B cell (primary cell): ENCODE data around the gene ATP6V1F. TPM values are rescaled to one million over a fixed set of nuclear protein-coding genes. Genes with fewer than 3 reads are reported as not detected.
A peak's percentile ranks its signal among the peaks of the same experiment; 100 is the strongest.

ENCODE experiments used
- ATAC-seq: fragments of 200-7000 bp; cut with Tn5 transposase; one replicate; pipeline ENCODE4 v1.10.0; 2021; ENCODE audit warnings: low read depth, mild to moderate bottlenecking, moderate number of reproducible peaks, moderate library complexity
- CTCF ChIA-PET: fragments of 350-600 bp; sonication (Branson Sonifier 250); formaldehyde crosslinking; loops from one replicate; lab custom pipeline; 2021; ENCODE audit warnings: antibody characterized with exemption, inconsistent platforms; lab: Charles Lee
- POLR2A ChIA-PET: fragments of 350-600 bp; sonication (Branson Sonifier 250); formaldehyde crosslinking; loops from one replicate; lab custom pipeline; 2021; ENCODE audit warnings: antibody characterized with exemption; lab: Charles Lee
- DNase-seq: peaks from one replicate; pipeline ENCODE4 v3.0.0; 2013
- H2AFZ ChIP-seq: 2 replicates; pipeline ENCODE4 v1.6.1; 2012; ENCODE audit warnings: mild to moderate bottlenecking, low read depth, low read length; ENCODE audit not compliant: insufficient read depth, poor library complexity, severe bottlenecking
- H3K27ac ChIP-seq, 2 donors: 1 replicate in 1 of 2; 2 replicates in 1 of 2; pipeline ENCODE4 v1.5.1; 2012 to 2013; ENCODE audit warnings: low read length in 2 of 2, mild to moderate bottlenecking in 2 of 2, moderate library complexity in 1 of 2
- H3K27me3 ChIP-seq, 4 experiments: fragments of 200-600 bp in 1 of 4; sonication (generic) in 1 of 4; replicated peaks in 1 of 4; 1 replicate in 2 of 4; 2 replicates in 2 of 4; pipeline versions ENCODE4 v1.6.1 to v1.7.0; 2013 to 2016; ENCODE audit warnings: low read length in 3 of 4, mild to moderate bottlenecking in 2 of 4, mixed read lengths in 1 of 4, moderate library complexity in 1 of 4; ENCODE audit not compliant: insufficient read depth in 4 of 4, control insufficient read depth in 3 of 4; ENCODE audit errors: control extremely low read depth in 1 of 4
- H3K36me3 ChIP-seq, 2 experiments: replicated peaks in 1 of 2; 1 replicate in 1 of 2; 2 replicates in 1 of 2; pipeline versions ENCODE4 v1.6.1 to v1.7.1; 2013; ENCODE audit warnings: low read length in 1 of 2; ENCODE audit not compliant: insufficient read depth in 2 of 2, control insufficient read depth in 1 of 2; ENCODE audit errors: control extremely low read depth in 1 of 2, extremely low read depth in 1 of 2
- H3K4me1 ChIP-seq, 2 donors: fragments of 200-600 bp in 1 of 2; sonication (generic) in 1 of 2; 1 replicate in 1 of 2; 2 replicates in 1 of 2; pipeline versions ENCODE4 v1.5.1 to v1.6.1; 2013 to 2017; ENCODE audit warnings: low read length in 2 of 2; ENCODE audit not compliant: control insufficient read depth in 2 of 2, insufficient read depth in 2 of 2
- H3K4me2 ChIP-seq: replicated peaks from 2 replicates; pipeline ENCODE3; 2012; ENCODE audit warnings: mild to moderate bottlenecking, low read depth, low read length; ENCODE audit not compliant: poor library complexity, severe bottlenecking
- H3K4me3 ChIP-seq, 5 experiments: fragments of 200-600 bp in 1 of 5; sonication (generic) in 1 of 5; 1 replicate in 3 of 5; 2 replicates in 2 of 5; pipeline versions ENCODE4 v1.5.1 to v1.7.0; 2011 to 2016; ENCODE audit warnings: low read length in 4 of 5, mild to moderate bottlenecking in 4 of 5, low read depth in 2 of 5, control low read depth in 1 of 5, moderate library complexity in 1 of 5; ENCODE audit not compliant: insufficient read depth in 1 of 5; ENCODE audit errors: control extremely low read depth in 1 of 5, extremely low read depth in 1 of 5
- H3K79me2 ChIP-seq: fragments of 200-600 bp; sonication (generic); one replicate; pipeline ENCODE4 v1.6.0; 2016; ENCODE audit warnings: low read length; ENCODE audit not compliant: control insufficient read depth, insufficient read depth
- H3K9ac ChIP-seq: fragments of 200-600 bp; sonication (generic); 2 replicates; pipeline ENCODE4 v1.6.1; 2017; ENCODE audit warnings: mild to moderate bottlenecking, low read length, moderate library complexity
- H3K9me3 ChIP-seq, 3 donors: one replicate each; pipeline versions ENCODE4 v1.6.1 to v1.7.1; 2013; ENCODE audit warnings: low read length in 2 of 3; ENCODE audit not compliant: control insufficient read depth in 2 of 3, insufficient read depth in 1 of 3; ENCODE audit errors: control extremely low read depth in 1 of 3
- H4K20me1 ChIP-seq: 2 replicates; pipeline ENCODE4 v1.6.0; 2012; ENCODE audit warnings: mild to moderate bottlenecking, low read length; ENCODE audit not compliant: insufficient read depth, control insufficient read depth, poor library complexity, severe bottlenecking
- H3K27ac Mint-ChIP-seq: one replicate; pipeline ENCODE4 v1.8.0; 2021; ENCODE audit warnings: mixed read lengths
- H3K27me3 Mint-ChIP-seq: one replicate; pipeline ENCODE4 v1.8.0; 2021; ENCODE audit warnings: mixed read lengths
- H3K4me1 Mint-ChIP-seq: one replicate; pipeline ENCODE4 v1.8.0; 2021; ENCODE audit warnings: mixed read lengths
- H3K4me3 Mint-ChIP-seq: one replicate; pipeline ENCODE4 v1.8.0; 2021; ENCODE audit warnings: mixed read lengths
- H3K9me3 Mint-ChIP-seq: one replicate; pipeline ENCODE4 v1.8.0; 2022; ENCODE audit warnings: mixed read lengths; ENCODE audit not compliant: insufficient read depth
- CTCF ChIP-seq: fragments of 200-600 bp; IDR thresholded peaks from one replicate; pipeline ENCODE4 v1.8.0; 2022; ENCODE audit warnings: antibody characterized with exemption, mild to moderate bottlenecking
- EZH2 ChIP-seq: IDR thresholded peaks from 2 replicates; pipeline ENCODE4 v1.6.1; 2012; ENCODE audit warnings: borderline replicate concordance, low read depth, mild to moderate bottlenecking, moderate library complexity, low read length; ENCODE audit not compliant: insufficient read depth, poor library complexity, severe bottlenecking
- WGBS: methylation state at CpG from one replicate; pipeline ENCODE4 v1.1.5; 2013; ENCODE audit warnings: missing lambda C conversion rate; ENCODE audit not compliant: insufficient coverage; 5-methylcytosine and 5-hydroxymethylcytosine counted together
- intact Hi-C: fragments of 100-400 bp; cut with micrococcal nuclease; formaldehyde crosslinking; loops from one replicate; pipeline ENCODE4 v1.10.0; 2022
- polyA plus RNA-seq: library from polyadenylated mRNA; depleted of rRNA; stranded (reverse); fragments of >200 nt; gene quantifications from 2 replicates; pipeline ENCODE4 v1.2.3, GENCODE V29; 2012
- total RNA-seq, 2 donors: library from RNA; stranded (reverse); fragments of 120-200 nt in 1 of 2; gene quantifications; 1 replicate in 1 of 2; 2 replicates in 1 of 2; pipeline versions ENCODE4 v1.2.3 to v1.2.4, GENCODE V29; 2013 to 2022

The ATP6V1F gene
- total and polyA plus RNA-seq, 2 donors (not counting 1 experiment from before 2014, with no cell fraction given), result 81.7 to 198 TPM

GRCh38 chr7:128861957-128862570 lies 592 bp upstream of the ATP6V1F start:
- Mint-ChIP-seq H3K27me3 (no peaks in the 10 kb centered on the region), H3K9me3 (no peaks in the 10 kb centered on the region), H3K4me1 (peaks cover 40% of the 10 kb centered on the region), H3K27ac (peak overlapping the region; percentile 97), H3K4me3 (peak overlapping the region; percentile 97)
- Histone ChIP-seq H3K4me2 (peak overlapping the region; percentile 90), H3K79me2 (peaks cover 33% of the 10 kb centered on the region), H3K4me3 (peak overlapping the region; percentile 76 to 99 (median 97)), H4K20me1 (peaks cover 18% of the 10 kb centered on the region), H3K27ac (peak overlapping the region in 1 of 2 donors; percentile 6), H3K4me1 (peaks cover 11 to 21% of the 10 kb centered on the region in 2 donors), H3K9ac (peak overlapping the region; percentile 98), H2AFZ (peak overlapping the region; percentile 68), H3K9me3 (no peaks in the 10 kb centered on the region), H3K36me3 (peaks cover 0 to 18% of the 10 kb centered on the region in 2 experiments), H3K27me3 (no peaks in the 10 kb centered on the region)
- no peak for TF ChIP-seq EZH2
- TF ChIP-seq CTCF, result no peak
- WGBS, result 59% methylated on average over 7 of the region's 15 CpGs
- POLR2A ChIA-PET, result interaction anchor here (1.4 kb wide), 1 partner anchor 21 kb away, joined by 6 read pairs; no protein-coding TSS in a partner anchor
- intact Hi-C loops, result loop anchor here (1.0 to 2.0 kb wide), 5 partner anchors 71 to 641 kb away; partner anchors contain the start of genes CALU, CCDC136 and SMKR1
- CTCF ChIA-PET, result interaction anchor here (1.2 to 3.0 kb wide), 8 partner anchors 20 to 435 kb away, joined by 3 to 17 read pairs (median 4); no protein-coding TSS in a partner anchor
- DNase-seq (no peak), ATAC-seq (no peak)
